Endothelial cell of umbilical vein (primary cell): Measurements from ENCODE around the gene RNF175. TPM values are rescaled to one million over a fixed set of nuclear protein-coding genes. Genes with fewer than 3 reads are reported as not detected.
"Not testable (repeated sequence)": the region's sequence is repeated elsewhere in the genome, so short reads cannot be mapped to it uniquely, and the experiment has no call there.

Experiments
- BruUV-seq: library from RNA; stranded (reverse); fragments of 400-500 nt; replicated peaks from 2 replicates; lab custom pipeline; 2021; lab: Mats Ljungman, UMichigan
- CTCF ChIA-PET: fragments of 300-600, 350-600 bp; sonication (Branson Sonifier 250); formaldehyde crosslinking; loops from one replicate; lab custom pipeline; 2021; ENCODE audit warnings: antibody characterized with exemption, inconsistent platforms; lab: Charles Lee
- POLR2A ChIA-PET: fragments of 300-600, 350-600 bp; sonication (Branson Sonifier 250); formaldehyde crosslinking; loops from one replicate; lab custom pipeline; 2021; ENCODE audit warnings: antibody characterized with exemption, inconsistent platforms; lab: Charles Lee
- DNase-seq: peaks from one replicate; pipeline ENCODE4 v3.0.0-alpha.2; 2011; ENCODE audit warnings: low read depth, low spot score
- FAIRE-seq: peaks from 2 replicates; lab custom pipeline; 2011; peaks lifted over from hg19 to GRCh38; lab: Jason Lieb, UNC
- H2AFZ ChIP-seq: 2 replicates; pipeline ENCODE4 v1.6.0; 2012; ENCODE audit warnings: low read depth, low read length, control low read depth, inconsistent platforms
- H3K27ac ChIP-seq: 2 replicates; pipeline ENCODE4 v1.5.1; 2011; ENCODE audit warnings: low read depth, mild to moderate bottlenecking, control low read depth, low read length, moderate library complexity; ENCODE audit not compliant: insufficient read depth
- H3K27me3 ChIP-seq, 2 experiments: 2 replicates each; pipeline versions ENCODE4 v1.6.0 to v1.6.1; 2011; ENCODE audit warnings: low read length in 2 of 2, mixed read lengths in 1 of 2; ENCODE audit not compliant: control insufficient read depth in 2 of 2, insufficient read depth in 2 of 2
- H3K36me3 ChIP-seq, 2 experiments: 2 replicates in 1 of 2; 3 replicates in 1 of 2; pipeline ENCODE4 v1.5.1; 2011; ENCODE audit warnings: low read length in 2 of 2, mild to moderate bottlenecking in 1 of 2, moderate library complexity in 1 of 2; ENCODE audit not compliant: control insufficient read depth in 2 of 2, insufficient read depth in 2 of 2; ENCODE audit errors: extremely low read depth in 1 of 2
- H3K4me1 ChIP-seq: 3 replicates; pipeline ENCODE4 v1.5.1; 2011; ENCODE audit warnings: mild to moderate bottlenecking, low read length; ENCODE audit not compliant: control insufficient read depth, insufficient read depth; ENCODE audit errors: extremely low read depth
- H3K4me2 ChIP-seq: 2 replicates; pipeline ENCODE4 v1.6.1; 2011; ENCODE audit warnings: low read length, control low read depth, mixed read lengths; ENCODE audit not compliant: insufficient read depth
- H3K4me3 ChIP-seq, 3 experiments: fragments of 200-600 bp in 1 of 3; sonication (generic), shearing (Covaris generic) in 1 of 3; replicated peaks in 1 of 3; 2 replicates each; pipeline ENCODE4 v1.5.1; 2011 to 2016; ENCODE audit warnings: control low read depth in 3 of 3, low read length in 3 of 3, mild to moderate bottlenecking in 2 of 3, inconsistent platforms in 1 of 3, low read depth in 1 of 3, moderate library complexity in 1 of 3; ENCODE audit not compliant: insufficient read depth in 1 of 3
- H3K79me2 ChIP-seq: 2 replicates; pipeline ENCODE4 v1.6.0; 2012; ENCODE audit warnings: low read length, inconsistent platforms; ENCODE audit not compliant: control insufficient read depth, insufficient read depth
- H3K9ac ChIP-seq: replicated peaks from 2 replicates; pipeline ENCODE3; 2011; ENCODE audit warnings: low read length, control low read depth; ENCODE audit not compliant: insufficient read depth; ENCODE audit errors: extremely low read depth
- H3K9me1 ChIP-seq: replicated peaks from 3 replicates; pipeline ENCODE4 v1.6.0; 2011; ENCODE audit warnings: mild to moderate bottlenecking, low read length; ENCODE audit not compliant: control insufficient read depth, insufficient read depth; ENCODE audit errors: extremely low read depth
- H3K9me3 ChIP-seq: replicated peaks from 2 replicates; pipeline ENCODE4 v1.5.1; 2012; ENCODE audit warnings: low read length, inconsistent platforms; ENCODE audit not compliant: control insufficient read depth, insufficient read depth
- H4K20me1 ChIP-seq: replicated peaks from 2 replicates; pipeline ENCODE3; 2011; ENCODE audit warnings: mild to moderate bottlenecking, low read length; ENCODE audit not compliant: control insufficient read depth, insufficient read depth; ENCODE audit errors: extremely low read depth
- FOS ChIP-seq: IDR thresholded peaks from 2 replicates; pipeline ENCODE4 v1.6.1; 2011; ENCODE audit warnings: mild to moderate bottlenecking, low read length, moderate library complexity, borderline replicate concordance; ENCODE audit not compliant: insufficient read depth
- GATA2 ChIP-seq: IDR thresholded peaks from 2 replicates; pipeline ENCODE4 v1.7.0; 2011; ENCODE audit warnings: low read depth, mild to moderate bottlenecking, moderate library complexity, mixed read lengths, low read length; ENCODE audit not compliant: insufficient read length, insufficient read depth
- JUN ChIP-seq: IDR thresholded peaks from 2 replicates; pipeline ENCODE4 v1.6.1; 2011; ENCODE audit warnings: borderline replicate concordance, low read depth; ENCODE audit not compliant: insufficient read length, insufficient read depth
- MYC ChIP-seq: IDR thresholded peaks from one replicate; pipeline ENCODE4 v1.6.1; 2011; ENCODE audit warnings: mild to moderate bottlenecking, low read depth, low read length
- POLR2A ChIP-seq: IDR thresholded peaks from 2 replicates; pipeline ENCODE4 v1.6.1; 2012; ENCODE audit warnings: low read depth, mild to moderate bottlenecking, control low read depth, low read length
- POLR2AphosphoS5 ChIP-seq: IDR thresholded peaks from 2 replicates; pipeline ENCODE4 v1.6.1; 2012; ENCODE audit warnings: low read depth, mild to moderate bottlenecking, control low read depth, low read length, moderate library complexity; ENCODE audit not compliant: insufficient read depth
- dilution Hi-C: fragments of 300-500 bp; cut with MboI; formaldehyde crosslinking; loops from one replicate; pipeline ENCODE4 v1.15.0; 2019; ENCODE audit warnings: low sequenced_read_pairs; ENCODE audit not compliant: extremely low pct_ligation_motif_present
- intact Hi-C: fragments of 100-400 bp; cut with micrococcal nuclease; formaldehyde crosslinking; loops from one replicate; pipeline ENCODE4 v1.10.0; 2022
- polyA plus RNA-seq, 4 experiments: library from polyadenylated mRNA; depleted of rRNA in 3 of 4; stranded (reverse) in 3 of 4; unstranded in 1 of 4; fragments of >200 nt; gene quantifications; 2 replicates each; pipeline versions ENCODE4 v1.2.1 to v1.2.3, GENCODE V29; 2011 to 2012; ENCODE audit warnings: missing spikeins in 1 of 4
- total RNA-seq: library from RNA; stranded (reverse); gene quantifications from 2 replicates; pipeline ENCODE4 v1.2.3, GENCODE V29; 2021
- TF ChIP-seq, protein P1 (sequence below), 2 donors: IDR thresholded peaks; 1 replicate in 1 of 2; 2 replicates in 1 of 2; pipeline ENCODE4 v1.5.1; 2011; ENCODE audit warnings: low read length in 2 of 2, mild to moderate bottlenecking in 2 of 2, moderate library complexity in 2 of 2, control low read depth in 1 of 2, inconsistent platforms in 1 of 2, low read depth in 1 of 2; ENCODE audit not compliant: insufficient read depth in 1 of 2; ENCODE audit errors: extremely low read depth in 1 of 2
- TF ChIP-seq, protein P2 (sequence below): IDR thresholded peaks from 2 replicates; pipeline ENCODE4 v1.6.1; 2011; ENCODE audit not compliant: insufficient read depth, insufficient read length

The RNF175 gene
- total and polyA plus RNA-seq, 2 donors (not counting 3 experiments of a cell fraction or from before 2014, with no cell fraction given): not detected

DNA sequence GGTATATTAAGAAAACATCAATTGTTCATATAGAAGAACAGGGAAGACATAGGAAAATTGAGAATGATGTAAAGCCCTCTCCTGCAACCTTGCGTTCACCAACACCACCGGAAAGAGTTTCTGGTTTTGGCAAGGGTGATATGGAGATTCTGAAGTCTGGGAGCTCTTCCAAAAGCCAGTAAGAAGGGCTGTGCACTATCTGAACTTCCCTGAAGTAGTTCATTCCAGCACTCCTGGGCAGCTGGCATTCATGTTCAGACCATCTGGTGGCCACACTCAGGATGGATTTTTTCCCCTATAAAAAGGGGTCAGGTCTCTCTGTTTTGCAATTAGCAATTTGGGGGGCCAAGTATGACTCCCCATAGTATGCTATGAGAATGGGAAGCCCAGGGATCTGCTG lies 91.2 kb downstream of the RNF175 start:
- no peaks in the 10 kb centered on the region for H3K9me1 ChIP-seq
- H3K27me3 ChIP-seq: peaks cover 0 to 4% of the 10 kb centered on the region in 2 experiments
- TF ChIP-seq POLR2A (no peak), MYC (no peak), JUN (no peak), POLR2AphosphoS5 (no peak), FOS (no peak), GATA2 (no peak)
- TF ChIP-seq, protein P1, sequence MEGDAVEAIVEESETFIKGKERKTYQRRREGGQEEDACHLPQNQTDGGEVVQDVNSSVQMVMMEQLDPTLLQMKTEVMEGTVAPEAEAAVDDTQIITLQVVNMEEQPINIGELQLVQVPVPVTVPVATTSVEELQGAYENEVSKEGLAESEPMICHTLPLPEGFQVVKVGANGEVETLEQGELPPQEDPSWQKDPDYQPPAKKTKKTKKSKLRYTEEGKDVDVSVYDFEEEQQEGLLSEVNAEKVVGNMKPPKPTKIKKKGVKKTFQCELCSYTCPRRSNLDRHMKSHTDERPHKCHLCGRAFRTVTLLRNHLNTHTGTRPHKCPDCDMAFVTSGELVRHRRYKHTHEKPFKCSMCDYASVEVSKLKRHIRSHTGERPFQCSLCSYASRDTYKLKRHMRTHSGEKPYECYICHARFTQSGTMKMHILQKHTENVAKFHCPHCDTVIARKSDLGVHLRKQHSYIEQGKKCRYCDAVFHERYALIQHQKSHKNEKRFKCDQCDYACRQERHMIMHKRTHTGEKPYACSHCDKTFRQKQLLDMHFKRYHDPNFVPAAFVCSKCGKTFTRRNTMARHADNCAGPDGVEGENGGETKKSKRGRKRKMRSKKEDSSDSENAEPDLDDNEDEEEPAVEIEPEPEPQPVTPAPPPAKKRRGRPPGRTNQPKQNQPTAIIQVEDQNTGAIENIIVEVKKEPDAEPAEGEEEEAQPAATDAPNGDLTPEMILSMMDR (IDR thresholded peaks at IDR 0.05; ENCODE audit: extremely low read depth in 1 of 2, insufficient read depth in 1 of 2, low read depth in 1 of 2, low read length in 2 of 2): no peak
- TF ChIP-seq, protein P2, sequence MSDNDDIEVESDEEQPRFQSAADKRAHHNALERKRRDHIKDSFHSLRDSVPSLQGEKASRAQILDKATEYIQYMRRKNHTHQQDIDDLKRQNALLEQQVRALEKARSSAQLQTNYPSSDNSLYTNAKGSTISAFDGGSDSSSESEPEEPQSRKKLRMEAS: no peak
- dilution Hi-C loops (no loop called here), intact Hi-C loops (no loop called here)
- no peak for DNase-seq
- no peaks in the 10 kb centered on the region for H3K4me1 ChIP-seq
- FAIRE-seq: no peak
- no peaks in the 10 kb centered on the region for H3K9me3 ChIP-seq
- no peak overlapping the region for H3K4me2 ChIP-seq
- ChIA-PET POLR2A (no interaction called here), CTCF (interaction anchor here (1.0 kb wide), 1 partner anchor 1168 kb away, joined by 5 read pairs; no protein-coding TSS in a partner anchor)
- H3K9ac ChIP-seq: no peak overlapping the region
- H3K79me2 ChIP-seq: no peaks in the 10 kb centered on the region
- H3K4me3 ChIP-seq: no peak overlapping the region
- H4K20me1 ChIP-seq: no peaks in the 10 kb centered on the region
- no TSS peak for BruUV-seq
- H2AFZ ChIP-seq: no peak overlapping the region
- H3K36me3 ChIP-seq: no peaks in the 10 kb centered on the region
- H3K27ac ChIP-seq: no peak overlapping the region

DNA sequence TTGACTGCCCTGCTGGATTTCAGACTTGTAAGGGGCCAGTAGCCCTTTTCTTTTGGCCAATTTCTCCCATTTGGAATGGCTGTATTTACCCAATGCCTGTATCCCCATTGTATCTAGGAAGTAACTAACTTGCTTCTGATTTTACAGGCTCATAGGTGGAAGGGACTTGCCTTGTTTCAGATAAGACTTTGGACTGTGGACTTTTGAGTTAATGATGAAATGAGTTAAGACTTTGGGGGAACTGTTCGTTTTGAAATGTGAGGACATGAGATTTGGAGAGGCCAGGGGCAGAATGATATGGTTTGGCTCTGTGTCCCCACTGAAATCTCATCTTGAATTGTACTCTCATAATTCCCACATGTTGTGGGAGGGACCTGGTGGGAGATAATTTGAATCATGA lies 93.3 kb downstream of the RNF175 start:
- DNase-seq, H3K4me2 ChIP-seq, H3K79me2 ChIP-seq, H3K4me1 ChIP-seq, H3K27ac ChIP-seq, H3K9me1 ChIP-seq, H3K36me3 ChIP-seq, H3K9me3 ChIP-seq, H4K20me1 ChIP-seq, dilution Hi-C loops, intact Hi-C loops, FAIRE-seq, POLR2A ChIA-PET, BruUV-seq, H3K4me3 ChIP-seq, H3K9ac ChIP-seq, H2AFZ ChIP-seq, H3K27me3 ChIP-seq, CTCF ChIA-PET: not testable (repeated sequence)
